Left kidney (tissue), 2 donors: Measurements from ENCODE around the gene WASF2. TPM values are rescaled to one million over a fixed set of nuclear protein-coding genes. Genes with fewer than 3 reads are reported as not detected.
A peak's percentile ranks its signal among the peaks of the same experiment; 100 is the strongest.

Experiments used
- DNase-seq: peaks from one replicate; pipeline ENCODE4 v3.0.0-alpha.2; 2013
- polyA plus RNA-seq: library from polyadenylated mRNA; unstranded; fragments of 120-200 nt; gene quantifications from one replicate; pipeline ENCODE4 v1.2.1, GENCODE V29; 2013; ENCODE audit not compliant: insufficient read length

The WASF2 gene
- polyA plus RNA-seq, 1 donor, result 150 TPM

- no peak for DNase-seq
These were observed 131.7 kb downstream of the WASF2 start for GRCh38 chr1:27358038-27358927.

GRCh38 chr1:27357281-27358037 is 132.5 kb downstream of the WASF2 start:
- DNase-seq, result peak; percentile 55

GRCh38 chr1:27356619-27357280 is 133.2 kb downstream of the WASF2 start:
- no peak for DNase-seq

GRCh38 chr1:27356277-27356618 is 133.7 kb downstream of the WASF2 start:
- DNase-seq, result no peak

GRCh38 chr1:27355683-27356082 is 134.3 kb downstream of the WASF2 start:
- no peak for DNase-seq

Other genes starting within 250 kb of the WASF2 start
- 38.7 TPM for gene TMEM222, start 168.0 kb downstream of the WASF2 start, polyA plus RNA-seq
- 7.6 TPM for gene SYTL1, start 148.1 kb downstream of the WASF2 start, polyA plus RNA-seq
- gene MAP3K6, start 123.2 kb downstream of the WASF2 start, polyA plus RNA-seq, result 7.1 TPM
- gene FCN3, start 115.3 kb downstream of the WASF2 start, polyA plus RNA-seq, result 1.1 TPM
- gene CD164L2, start 106.8 kb downstream of the WASF2 start, polyA plus RNA-seq, result 0.13 TPM
- gene GPR3, start 97.5 kb downstream of the WASF2 start, polyA plus RNA-seq, result 1.0 TPM
- 43.2 TPM for gene AHDC1, start 114.0 kb upstream of the WASF2 start, polyA plus RNA-seq
- 1.2 TPM for gene FGR, start 145.0 kb upstream of the WASF2 start, polyA plus RNA-seq
- gene IFI6, start 182.0 kb upstream of the WASF2 start, polyA plus RNA-seq, result 14.9 TPM
- 20.4 TPM for gene FAM76A, start 235.8 kb upstream of the WASF2 start, polyA plus RNA-seq